Measurements from ENCODE around the gene PPP1R9A.

PPP1R9A gene

DNA sequence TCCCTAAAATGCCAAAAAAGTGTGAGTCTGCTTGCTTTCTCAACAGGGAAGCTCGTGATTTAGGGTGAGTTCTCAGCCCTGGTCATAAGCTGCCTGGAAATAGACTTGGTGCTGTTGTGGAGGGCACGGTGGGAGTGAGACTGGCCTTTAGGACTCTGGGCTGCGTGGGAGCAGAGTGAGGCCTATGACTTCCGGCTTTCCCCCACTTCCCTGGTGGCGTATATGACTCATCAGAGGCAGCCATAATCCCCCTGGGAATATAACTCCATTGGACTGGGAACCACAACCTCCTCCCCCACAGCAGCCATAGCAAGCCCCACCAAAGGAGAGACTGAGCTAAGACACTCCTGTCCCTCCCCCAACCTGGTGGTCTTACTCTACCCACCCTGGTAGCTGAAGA, 321.9 kb downstream of the PPP1R9A start:
- in situ Hi-C loops (cut with HindIII; ENCODE audit: low sequenced_read_pairs), result no loop called here
- no peak overlapping the region for H3K4me3 ChIP-seq (ENCODE audit: low read depth, low read length)
- DNase-seq (ENCODE audit: low read depth), result no peak
- no peak for TF ChIP-seq CTCF (IDR thresholded peaks at IDR 0.05; ENCODE audit: low read depth, low read length, missing control alignments)

DNA sequence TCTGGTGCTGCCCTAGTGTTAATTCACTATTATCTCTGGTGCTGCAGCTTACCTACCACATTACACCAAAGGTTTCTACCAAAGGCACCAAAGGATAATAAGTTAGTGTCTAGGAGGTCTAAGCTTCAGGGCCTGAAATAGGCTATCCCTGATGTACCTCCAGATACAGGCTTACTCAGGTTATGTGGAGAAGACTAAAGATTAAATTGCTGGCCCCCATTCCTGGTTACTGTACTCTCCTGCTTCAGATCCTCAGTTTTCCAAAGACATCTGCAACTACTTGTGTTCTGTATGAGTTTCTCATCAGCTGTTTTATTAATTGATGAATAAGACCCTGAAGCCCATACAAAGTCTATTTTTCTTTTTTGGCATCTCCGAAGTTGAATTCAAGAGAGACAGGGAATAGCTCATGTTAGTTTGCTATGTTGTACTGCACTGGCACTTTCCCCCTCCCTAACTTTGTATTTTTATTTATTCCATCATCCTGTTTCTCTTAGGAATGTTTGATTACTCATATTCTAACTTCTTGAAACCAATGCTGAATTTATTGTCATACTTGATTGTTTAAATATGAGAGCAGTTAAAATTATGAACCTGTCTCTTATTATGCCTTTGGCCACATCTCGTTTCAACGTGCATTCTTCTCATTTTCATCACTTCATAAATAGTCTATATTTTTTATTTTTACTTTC, 331.0 kb downstream of the PPP1R9A start:
- in situ Hi-C loops (cut with HindIII; ENCODE audit: low sequenced_read_pairs), result no loop called here

DNA sequence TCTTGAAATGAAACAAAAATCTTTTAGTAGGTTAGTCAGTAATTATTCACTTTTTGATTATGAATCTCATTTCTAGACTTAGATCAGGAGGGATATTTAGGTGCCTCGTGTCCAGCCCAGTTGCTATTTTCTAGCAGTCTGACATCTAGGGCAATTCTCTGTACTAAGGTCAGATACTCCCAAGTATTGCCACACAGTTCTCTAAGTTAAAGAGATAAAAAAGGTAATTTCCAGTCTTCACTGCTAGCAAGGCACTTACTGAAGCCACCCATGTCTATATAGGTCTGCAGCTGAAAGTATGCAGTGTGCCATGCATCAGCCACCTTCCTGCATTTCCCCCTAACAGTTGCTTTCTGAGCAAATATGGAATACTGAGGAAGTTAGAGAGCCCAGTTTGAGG, 333.5 kb downstream of the PPP1R9A start:
- no peak for DNase-seq (ENCODE audit: low read depth)
- no peak for TF ChIP-seq CTCF (IDR thresholded peaks at IDR 0.05; ENCODE audit: low read depth, low read length, missing control alignments)
- in situ Hi-C loops (cut with HindIII; ENCODE audit: low sequenced_read_pairs), result no loop called here
- no peak overlapping the region for H3K4me3 ChIP-seq (ENCODE audit: low read depth, low read length)

More for the DNA sequence above, 331.0 kb downstream of the PPP1R9A start:
- no peak for DNase-seq (ENCODE audit: low read depth)
- no peak for TF ChIP-seq CTCF (IDR thresholded peaks at IDR 0.05; ENCODE audit: low read depth, low read length, missing control alignments)
- H3K4me3 ChIP-seq (ENCODE audit: low read depth, low read length), result no peak overlapping the region

DNA sequence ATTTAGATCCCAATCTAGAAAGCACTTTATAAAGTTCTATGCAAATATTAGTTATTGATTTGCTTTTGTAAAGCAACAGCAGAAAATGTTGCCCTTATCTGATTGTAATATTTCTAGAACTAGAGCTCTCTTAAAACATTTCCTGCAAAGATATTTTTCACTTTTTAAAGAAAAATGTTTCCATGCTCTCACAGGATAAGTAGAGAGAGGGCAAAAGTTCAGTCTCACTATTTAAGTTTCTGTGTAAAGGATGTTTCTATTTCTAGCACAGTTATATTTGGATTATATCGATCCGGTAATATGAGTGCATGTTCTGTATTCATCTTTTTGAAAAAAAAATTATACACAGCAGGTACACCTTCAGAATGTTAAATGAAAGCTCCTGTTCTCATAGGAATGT, 334.9 kb downstream of the PPP1R9A start:
- in situ Hi-C loops (cut with HindIII; ENCODE audit: low sequenced_read_pairs), result no loop called here
- TF ChIP-seq CTCF (IDR thresholded peaks at IDR 0.05; ENCODE audit: low read depth, low read length, missing control alignments), result no peak
- H3K4me3 ChIP-seq (ENCODE audit: low read depth, low read length), result no peak overlapping the region
- DNase-seq (ENCODE audit: low read depth), result no peak

DNA sequence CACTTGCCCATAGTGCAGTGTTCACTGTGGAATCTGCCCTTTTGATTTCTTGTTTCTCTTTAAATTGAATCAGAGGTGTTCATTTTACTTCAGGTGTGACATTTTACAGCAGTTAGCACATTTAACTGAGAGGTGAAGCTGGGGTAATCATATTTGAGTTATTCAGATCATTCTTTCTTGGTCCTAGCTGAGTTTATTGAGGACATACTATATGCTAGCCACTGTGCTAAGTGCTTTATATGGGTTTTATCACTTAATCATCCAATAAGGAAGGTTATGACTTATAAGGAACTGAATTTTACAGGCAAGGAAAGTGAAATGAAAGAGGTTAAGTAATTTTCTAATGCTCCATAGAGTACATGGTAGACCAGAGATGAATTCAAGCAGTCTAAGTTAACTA, 337.2 kb downstream of the PPP1R9A start:
- H3K4me3 ChIP-seq (ENCODE audit: low read depth, low read length), result no peak overlapping the region
- no peak for TF ChIP-seq CTCF (IDR thresholded peaks at IDR 0.05; ENCODE audit: low read depth, low read length, missing control alignments)
- DNase-seq (ENCODE audit: low read depth), result no peak
- in situ Hi-C loops (cut with HindIII; ENCODE audit: low sequenced_read_pairs), result no loop called here

DNA sequence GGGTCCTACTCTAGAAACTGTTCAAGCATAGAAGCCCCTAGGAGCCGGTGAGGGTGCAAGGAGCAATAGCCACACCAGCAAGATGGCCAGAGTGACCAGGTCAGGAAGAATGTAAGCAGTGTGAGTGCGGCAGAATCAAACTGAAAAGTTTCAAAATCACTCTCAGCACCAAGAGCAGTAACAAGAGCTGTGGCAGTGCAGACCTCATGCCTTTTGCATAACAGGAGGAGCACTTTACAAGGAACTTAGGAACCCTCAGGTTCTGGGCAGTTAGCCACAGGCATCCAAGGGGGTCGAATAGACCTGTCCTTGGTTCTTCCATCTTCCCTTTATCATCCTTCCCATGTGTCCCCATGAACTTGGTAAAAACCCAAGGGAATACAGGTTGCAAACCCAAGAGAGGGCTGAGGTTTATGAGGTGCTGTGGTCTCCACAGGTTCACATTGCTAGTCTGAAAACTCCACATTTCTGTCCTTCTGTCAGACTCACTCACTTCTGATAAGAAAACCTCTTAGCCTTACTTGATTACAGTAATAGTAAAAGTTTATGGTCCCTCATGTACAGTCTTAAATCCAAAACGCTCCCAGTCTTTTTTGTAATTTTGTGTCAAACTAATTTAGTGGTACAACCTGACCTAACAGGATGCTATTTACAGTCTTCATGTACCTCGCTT, 338.6 kb downstream of the PPP1R9A start:
- in situ Hi-C loops (cut with HindIII; ENCODE audit: low sequenced_read_pairs), result no loop called here
- no peak overlapping the region for H3K4me3 ChIP-seq (ENCODE audit: low read depth, low read length)
- no peak for TF ChIP-seq CTCF (IDR thresholded peaks at IDR 0.05; ENCODE audit: low read depth, low read length, missing control alignments)
- DNase-seq (ENCODE audit: low read depth), result no peak

Measured in astrocyte of the cerebellum (primary cell).